HepG2 (cell line): Measurements from ENCODE around the gene HDAC8. TPM values are rescaled to one million over a fixed set of nuclear protein-coding genes. Genes with fewer than 3 reads are reported as not detected.

Experiments
- ATAC-seq: fragments of 200-7000 bp; cut with Tn5 transposase; 3 replicates; pipeline ENCODE4 v1.9.1; 2020; ENCODE audit warnings: mild to moderate bottlenecking, moderate library complexity
- BruUV-seq: library from RNA; stranded (reverse); fragments of 400-500 nt; replicated peaks from 2 replicates; lab custom pipeline; 2021; lab: Mats Ljungman, UMichigan
- CTCF ChIA-PET: fragments of 300-600 bp; formaldehyde crosslinking; extraction: SDS; loops from one replicate; lab custom pipeline; 2021; ENCODE audit warnings: low total read pairs, inconsistent platforms, low intra/inter-chr PET ratio; lab: Yijun Ruan, JAX
- POLR2A ChIA-PET: fragments of 350-600 bp; sonication (Branson Sonifier 250); formaldehyde crosslinking; loops from one replicate; lab custom pipeline; 2020; ENCODE audit warnings: antibody characterized with exemption, inconsistent platforms; lab: Yijun Ruan, JAX
- DNase-seq: peaks from one replicate; pipeline ENCODE4 v3.0.0-alpha.2; 2015; ENCODE audit warnings: low spot score
- FAIRE-seq: peaks from 3 replicates; lab custom pipeline; 2011; peaks lifted over from hg19 to GRCh38; lab: Jason Lieb, UNC
- H2AFZ ChIP-seq: one replicate; pipeline ENCODE4 v1.6.1; 2011; ENCODE audit warnings: low read length, inconsistent platforms
- H3K27ac ChIP-seq: fragments of 300-600 bp; 3 replicates; pipeline ENCODE4 v1.8.0; 2011; ENCODE audit warnings: mixed run types, mild to moderate bottlenecking, mixed read lengths, low read length, inconsistent platforms; ENCODE audit not compliant: insufficient read depth; ENCODE audit errors: extremely low read length
- H3K27me3 ChIP-seq, 2 experiments: fragments of 200-600 bp in 1 of 2; 2 replicates in 1 of 2; 3 replicates in 1 of 2; pipeline versions ENCODE4 v1.6.0 to v1.8.0; 2011; ENCODE audit warnings: low read length in 2 of 2, mild to moderate bottlenecking in 2 of 2, moderate library complexity in 2 of 2, inconsistent platforms in 1 of 2; ENCODE audit not compliant: insufficient read depth in 2 of 2, control insufficient read depth in 1 of 2
- H3K36me3 ChIP-seq, 2 experiments: fragments of 200-600 bp in 1 of 2; replicated peaks in 1 of 2; 2 replicates in 1 of 2; 3 replicates in 1 of 2; pipeline versions ENCODE4 v1.5.1 to v1.8.0; 2011; ENCODE audit warnings: low read length in 2 of 2, inconsistent platforms in 1 of 2; ENCODE audit not compliant: insufficient read depth in 2 of 2, control insufficient read depth in 1 of 2
- H3K4me1 ChIP-seq: 2 replicates; pipeline ENCODE4 v1.5.1; 2012; ENCODE audit warnings: low read length, inconsistent platforms; ENCODE audit not compliant: insufficient read depth
- H3K4me2 ChIP-seq: 2 replicates; pipeline ENCODE4 v1.6.0; 2011; ENCODE audit warnings: low read depth, low read length, inconsistent platforms
- H3K4me3 ChIP-seq, 3 experiments: fragments of 200-600 bp in 1 of 3; sonication (generic), shearing (Covaris generic) in 1 of 3; replicated peaks in 1 of 3; 2 replicates each; pipeline ENCODE4 v1.5.1; 2011 to 2016; ENCODE audit warnings: low read length in 3 of 3, inconsistent platforms in 2 of 3, low read depth in 2 of 3, mild to moderate bottlenecking in 2 of 3, control low read depth in 1 of 3, mixed read lengths in 1 of 3; ENCODE audit not compliant: insufficient read depth in 1 of 3
- H3K79me2 ChIP-seq: one replicate; pipeline ENCODE4 v1.6.1; 2011; ENCODE audit warnings: low read length, inconsistent platforms; ENCODE audit not compliant: insufficient read depth
- H3K9ac ChIP-seq: 2 replicates; pipeline ENCODE4 v1.6.0; 2011; ENCODE audit warnings: mild to moderate bottlenecking, low read depth, low read length, inconsistent platforms; ENCODE audit not compliant: insufficient read depth
- H3K9me3 ChIP-seq: 2 replicates; pipeline ENCODE4 v1.5.1; 2012; ENCODE audit warnings: mild to moderate bottlenecking, low read length
- H4K20me1 ChIP-seq: 2 replicates; pipeline ENCODE4 v1.6.0; 2011; ENCODE audit warnings: inconsistent platforms, mild to moderate bottlenecking, low read length, moderate library complexity; ENCODE audit not compliant: insufficient read depth
- AHDC1 ChIP-seq: sonication (generic); formaldehyde crosslinking; IDR thresholded peaks from 2 replicates; pipeline ENCODE4 v1.5.1; 2020; ENCODE audit warnings: mild to moderate bottlenecking, missing genetic modification reagents, borderline replicate concordance
- ATRX ChIP-seq: sonication (generic); formaldehyde crosslinking; IDR thresholded peaks from 2 replicates; pipeline ENCODE4 v1.4.0; 2020; ENCODE audit warnings: missing genetic modification reagents, borderline replicate concordance
- CBX2 ChIP-seq, 2 experiments: fragments of 200-600 bp in 1 of 2; sonication (generic); formaldehyde crosslinking in 1 of 2; IDR thresholded peaks; 2 replicates each; pipeline versions ENCODE4 v1.7.0 to v1.8.1; 2018 to 2022; ENCODE audit warnings: low read depth in 2 of 2, low read length in 1 of 2, mild to moderate bottlenecking in 1 of 2, missing genetic modification reagents in 1 of 2
- DDIT3 ChIP-seq: sonication (generic); formaldehyde crosslinking; IDR thresholded peaks from 2 replicates; pipeline ENCODE4 v1.4.0; 2020; ENCODE audit warnings: mild to moderate bottlenecking, missing genetic modification reagents
- GTF2F1 ChIP-seq: fragments of 150-350 bp; IDR thresholded peaks from 2 replicates; pipeline ENCODE4 v1.6.1; 2014; ENCODE audit warnings: low read length
- HNF4A ChIP-seq: sonication (generic); formaldehyde crosslinking; IDR thresholded peaks from 2 replicates; pipeline ENCODE4 v1.4.0; 2020; ENCODE audit warnings: missing genetic modification reagents
- KAT8 ChIP-seq: IDR thresholded peaks from 2 replicates; pipeline ENCODE4 v1.6.1; 2016; ENCODE audit warnings: missing genetic modification reagents, missing compliant biosample characterization
- NFKBIZ ChIP-seq: IDR thresholded peaks from 2 replicates; pipeline ENCODE4 v1.6.1; 2018; ENCODE audit warnings: missing genetic modification reagents, missing compliant biosample characterization
- RELA ChIP-seq: sonication (generic); formaldehyde crosslinking; IDR thresholded peaks from 2 replicates; pipeline ENCODE4 v1.4.0; 2020; ENCODE audit warnings: missing genetic modification reagents
- SRF ChIP-seq: IDR thresholded peaks from 2 replicates; pipeline ENCODE4 v1.6.1; 2011; ENCODE audit warnings: mild to moderate bottlenecking, low read depth, low read length, moderate library complexity
- ZBED4 ChIP-seq: sonication (generic); formaldehyde crosslinking; IDR thresholded peaks from 2 replicates; pipeline ENCODE4 v1.4.0; 2020; ENCODE audit warnings: missing genetic modification reagents, borderline replicate concordance
- ZNF207 ChIP-seq: fragments of 450-650 bp; IDR thresholded peaks from 2 replicates; pipeline ENCODE4 v1.6.1; 2016; ENCODE audit warnings: antibody characterized with exemption, borderline replicate concordance
- ZNF350 ChIP-seq: sonication (generic); formaldehyde crosslinking; IDR thresholded peaks from 2 replicates; pipeline ENCODE4 v1.4.0; 2020; ENCODE audit warnings: mild to moderate bottlenecking, low read depth, missing genetic modification reagents, borderline replicate concordance
- WGBS: methylation state at CpG from one replicate; pipeline ENCODE4 v1.1.6; 2017; ENCODE audit warnings: low lambda C conversion rate; 5-methylcytosine and 5-hydroxymethylcytosine counted together
- in situ Hi-C: cut with HindIII; loops from 2 replicates; pipeline ENCODE4 v1.10.0; 2017; ENCODE audit warnings: low pct_unique_long_range_greater_than_20kb; ENCODE audit not compliant: extremely low pct_ligation_motif_present
- intact Hi-C: fragments of 100-400 bp; cut with micrococcal nuclease; formaldehyde crosslinking; loops from one replicate; pipeline ENCODE4 v1.10.0; 2022; ENCODE audit not compliant: unreplicated experiment
- polyA plus RNA-seq, 8 experiments: library from polyadenylated mRNA; depleted of rRNA in 3 of 8; stranded (reverse) in 7 of 8; unstranded in 1 of 8; fragments of >200 nt; fragmentation: Illumina TruSeq in 4 of 8; extraction: Trizol in 4 of 8; gene quantifications; 2 replicates each; pipeline versions ENCODE4 v1.2.1 to v1.2.3, GENCODE V29; 2011 to 2016; ENCODE audit warnings: low read depth in 4 of 8, missing spikeins in 1 of 8, mixed read lengths in 1 of 8; ENCODE audit not compliant: insufficient read depth in 1 of 8
- total RNA-seq, 5 experiments: library from RNA; depleted of rRNA; stranded (reverse); fragments of >200 nt; fragmentation: Illumina TruSeq; extraction: Trizol; gene quantifications; 2 replicates each; pipeline ENCODE4 v1.2.3, GENCODE V29; 2016; ENCODE audit warnings: low read depth in 1 of 5

The HDAC8 gene
- total and polyA plus RNA-seq, 2 of the 13 experiments (the other 11 are each of a cell fraction or from before 2014, with no cell fraction given), result 13.7 to 28.6 TPM

- Histone ChIP-seq H3K9me3 (no peaks in the 10 kb centered on the region), H4K20me1 (no peaks in the 10 kb centered on the region), H3K4me3 (no peak overlapping the region), H3K27me3 (no peaks in the 10 kb centered on the region), H3K4me1 (no peaks in the 10 kb centered on the region), H3K4me2 (no peak overlapping the region), H3K27ac (no peak overlapping the region), H3K79me2 (no peaks in the 10 kb centered on the region), H3K9ac (no peak overlapping the region), H2AFZ (no peak overlapping the region), H3K36me3 (0 out of 5 replicates have a peak, but pooled peaks cover 0 to 2% of the 10 kb centered on the region in 2 experiments)
- ChIA-PET POLR2A (no interaction called here), CTCF (no interaction called here)
- no peak for FAIRE-seq
- TF ChIP-seq ZNF350 (CRISPR knock-in tag) (no peak), CBX2 (IDR thresholded peaks at IDR 0.05; ENCODE audit: low read depth, low read length) (no peak), CBX2 (CRISPR knock-in tag; IDR thresholded peaks at IDR 0.05; ENCODE audit: low read depth) (no peak), NFKBIZ (CRISPR knock-in tag) (no peak), ATRX (no peak), SRF (no peak), KAT8 (CRISPR knock-in tag) (no peak), ZNF207 (no peak), DDIT3 (CRISPR knock-in tag) (no peak), RELA (CRISPR knock-in tag) (no peak), AHDC1 (no peak), ZBED4 (CRISPR knock-in tag) (no peak), GTF2F1 (no peak), HNF4A (no peak)
- DNase-seq, result no peak
- WGBS, result 100% methylated on average over 4 of the region's 4 CpGs
- no peak for ATAC-seq
- intact Hi-C loops, result no loop called here
- no TSS peak for BruUV-seq
- in situ Hi-C loops, result no loop called here
These were observed 105.5 kb downstream of the HDAC8 start for GRCh38 chrX:72467135-72467534.
